ENCODE data around the gene PTPRZ1. TPM values are rescaled to one million over a fixed set of nuclear protein-coding genes. Genes with fewer than 3 reads are reported as not detected.

PTPRZ1 gene
- total RNA-seq, 1 experiment from 2014 or later = 0.37 TPM

DNA sequence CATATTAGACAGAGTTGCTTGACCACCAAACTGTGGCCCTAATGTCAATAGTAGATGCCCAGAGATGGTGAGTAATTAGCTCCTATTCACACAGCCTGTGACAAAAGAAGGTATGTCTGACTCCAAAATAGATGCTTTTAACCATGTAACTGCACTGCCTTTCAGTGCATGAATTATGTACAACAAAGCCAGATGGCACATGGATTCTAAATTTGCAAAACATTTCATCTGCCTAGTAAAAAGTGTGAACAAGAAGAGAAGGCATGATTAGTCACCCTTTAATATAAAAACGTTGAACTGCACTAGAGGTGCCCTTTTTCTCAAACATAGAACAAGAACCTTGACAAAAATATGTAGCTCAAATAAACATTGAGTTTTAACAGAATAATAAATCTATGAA, 35.5 kb upstream of the PTPRZ1 start:
- no peak overlapping the region for H3K4me3 ChIP-seq
- H3F3A ChIP-seq (ENCODE audit: insufficient read depth, low read depth) = no peaks in the 10 kb centered on the region
- ChIA-PET CTCF (no interaction called here), POLR2A (ENCODE audit: unreplicated experiment) (no interaction called here)
- H3K36me3 ChIP-seq (ENCODE audit: low read depth) = no peaks in the 10 kb centered on the region
- intact Hi-C loops (cut with micrococcal nuclease; ENCODE audit: unreplicated experiment) = no loop called here
- H3K27me3 ChIP-seq (ENCODE audit: insufficient read depth, low read depth) = no peaks in the 10 kb centered on the region
- TF ChIP-seq EZH2 (IDR thresholded peaks at IDR 0.05; ENCODE audit: low read depth) = no peak
- TF ChIP-seq, protein P1, sequence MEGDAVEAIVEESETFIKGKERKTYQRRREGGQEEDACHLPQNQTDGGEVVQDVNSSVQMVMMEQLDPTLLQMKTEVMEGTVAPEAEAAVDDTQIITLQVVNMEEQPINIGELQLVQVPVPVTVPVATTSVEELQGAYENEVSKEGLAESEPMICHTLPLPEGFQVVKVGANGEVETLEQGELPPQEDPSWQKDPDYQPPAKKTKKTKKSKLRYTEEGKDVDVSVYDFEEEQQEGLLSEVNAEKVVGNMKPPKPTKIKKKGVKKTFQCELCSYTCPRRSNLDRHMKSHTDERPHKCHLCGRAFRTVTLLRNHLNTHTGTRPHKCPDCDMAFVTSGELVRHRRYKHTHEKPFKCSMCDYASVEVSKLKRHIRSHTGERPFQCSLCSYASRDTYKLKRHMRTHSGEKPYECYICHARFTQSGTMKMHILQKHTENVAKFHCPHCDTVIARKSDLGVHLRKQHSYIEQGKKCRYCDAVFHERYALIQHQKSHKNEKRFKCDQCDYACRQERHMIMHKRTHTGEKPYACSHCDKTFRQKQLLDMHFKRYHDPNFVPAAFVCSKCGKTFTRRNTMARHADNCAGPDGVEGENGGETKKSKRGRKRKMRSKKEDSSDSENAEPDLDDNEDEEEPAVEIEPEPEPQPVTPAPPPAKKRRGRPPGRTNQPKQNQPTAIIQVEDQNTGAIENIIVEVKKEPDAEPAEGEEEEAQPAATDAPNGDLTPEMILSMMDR (conservative IDR thresholded peaks at IDR 0.05) = no peak
- H3K4me1 ChIP-seq (replicated peaks; ENCODE audit: insufficient read depth) = no peaks in the 10 kb centered on the region
- no peak overlapping the region for H3K27ac ChIP-seq
- no peaks in the 10 kb centered on the region for H3K79me2 ChIP-seq (ENCODE audit: low read depth)
- no peak overlapping the region for H3K4me2 ChIP-seq
- no peaks in the 10 kb centered on the region for H3K9me3 ChIP-seq (ENCODE audit: insufficient read depth, low read depth)
- no peaks in the 10 kb centered on the region for H3K9me2 ChIP-seq (ENCODE audit: insufficient read depth)
- H4K20me1 ChIP-seq (ENCODE audit: insufficient read depth) = no peaks in the 10 kb centered on the region
- DNase-seq = no peak
- no TSS peak for BruUV-seq (replicated peaks)
- no peak overlapping the region for H2AFZ ChIP-seq

DNA sequence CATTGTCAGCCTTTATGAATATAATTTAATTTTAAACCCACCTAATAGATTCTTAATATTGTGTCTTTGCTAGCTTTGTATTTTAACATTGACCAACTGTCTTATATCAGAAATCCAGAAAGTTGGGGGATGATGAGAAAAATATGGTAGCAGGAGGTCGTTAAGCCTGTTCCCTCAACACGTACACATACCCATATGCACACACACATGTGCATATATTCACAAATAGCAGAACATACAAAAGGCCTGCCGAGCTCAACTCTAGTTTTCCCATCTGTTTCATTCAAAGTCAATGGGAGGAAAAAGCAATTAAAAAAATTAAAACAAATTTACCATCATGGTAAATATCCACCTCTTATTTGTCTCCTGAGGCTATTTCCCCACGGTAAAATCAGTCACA, 25.9 kb upstream of the PTPRZ1 start:
- ChIA-PET CTCF (no interaction called here), POLR2A (ENCODE audit: unreplicated experiment) (interaction anchor here (0.6 kb wide), 1 partner anchor 851 kb away, joined by 5 read pairs; no protein-coding TSS in a partner anchor)
- H3K4me2 ChIP-seq = no peak overlapping the region
- H3F3A ChIP-seq (ENCODE audit: insufficient read depth, low read depth) = no peaks in the 10 kb centered on the region
- no peaks in the 10 kb centered on the region for H3K27me3 ChIP-seq (ENCODE audit: insufficient read depth, low read depth)
- no peaks in the 10 kb centered on the region for H3K36me3 ChIP-seq (ENCODE audit: low read depth)
- no peak overlapping the region for H2AFZ ChIP-seq
- no peaks in the 10 kb centered on the region for H4K20me1 ChIP-seq (ENCODE audit: insufficient read depth)
- no peak overlapping the region for H3K27ac ChIP-seq
- no peak overlapping the region for H3K4me3 ChIP-seq
- intact Hi-C loops (cut with micrococcal nuclease; ENCODE audit: unreplicated experiment) = no loop called here
- H3K4me1 ChIP-seq (replicated peaks; ENCODE audit: insufficient read depth) = no peaks in the 10 kb centered on the region
- no peaks in the 10 kb centered on the region for H3K9me3 ChIP-seq (ENCODE audit: insufficient read depth, low read depth)
- no peaks in the 10 kb centered on the region for H3K79me2 ChIP-seq (ENCODE audit: low read depth)
- DNase-seq = no peak
- TF ChIP-seq, protein P1 (conservative IDR thresholded peaks at IDR 0.05) = no peak
- TF ChIP-seq EZH2 (IDR thresholded peaks at IDR 0.05; ENCODE audit: low read depth) = no peak
- no peaks in the 10 kb centered on the region for H3K9me2 ChIP-seq (ENCODE audit: insufficient read depth)
- BruUV-seq (replicated peaks) = no TSS peak

DNA sequence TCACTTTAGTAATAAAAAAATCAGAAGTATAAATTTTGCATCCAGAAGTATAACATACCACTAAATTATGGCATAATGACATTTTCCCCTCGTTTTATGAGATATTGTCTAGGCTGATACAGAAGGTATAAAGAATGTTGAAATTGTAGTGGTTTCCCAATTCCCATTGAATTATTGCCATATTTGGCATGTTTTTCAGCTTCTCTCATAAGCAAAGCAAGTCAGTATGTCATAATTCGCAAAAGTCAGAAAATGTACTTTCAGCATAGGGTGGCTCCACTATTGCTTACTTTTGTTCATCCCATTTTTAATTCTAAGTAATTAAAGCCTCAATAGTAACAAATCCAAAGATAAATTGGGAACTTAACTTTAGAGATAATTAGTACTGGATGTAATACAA, 19.7 kb upstream of the PTPRZ1 start:
- H3F3A ChIP-seq (ENCODE audit: insufficient read depth, low read depth) = no peaks in the 10 kb centered on the region
- no peak overlapping the region for H3K27ac ChIP-seq
- no peak overlapping the region for H2AFZ ChIP-seq
- H3K36me3 ChIP-seq (ENCODE audit: low read depth) = no peaks in the 10 kb centered on the region
- no peak for TF ChIP-seq EZH2 (IDR thresholded peaks at IDR 0.05; ENCODE audit: low read depth)
- TF ChIP-seq, protein P1 (conservative IDR thresholded peaks at IDR 0.05) = no peak
- H3K9me3 ChIP-seq (ENCODE audit: insufficient read depth, low read depth) = no peaks in the 10 kb centered on the region
- H3K79me2 ChIP-seq (ENCODE audit: low read depth) = no peaks in the 10 kb centered on the region
- CTCF ChIA-PET = no interaction called here
- no peaks in the 10 kb centered on the region for H3K4me1 ChIP-seq (replicated peaks; ENCODE audit: insufficient read depth)
- no peak overlapping the region for H3K4me2 ChIP-seq
- no peaks in the 10 kb centered on the region for H3K27me3 ChIP-seq (ENCODE audit: insufficient read depth, low read depth)
- no peak overlapping the region for H3K4me3 ChIP-seq
- H4K20me1 ChIP-seq (ENCODE audit: insufficient read depth) = no peaks in the 10 kb centered on the region
- DNase-seq = no peak
- H3K9me2 ChIP-seq (ENCODE audit: insufficient read depth) = no peaks in the 10 kb centered on the region
- no TSS peak for BruUV-seq (replicated peaks)
- intact Hi-C loops (cut with micrococcal nuclease; ENCODE audit: unreplicated experiment) = no loop called here
- POLR2A ChIA-PET (ENCODE audit: unreplicated experiment) = no interaction called here
